IMR-90 (cell line): ENCODE results near the gene CRACDL.

Experiments used
- BHLHE40 ChIP-seq: fragments of 150-350 bp; IDR thresholded peaks from 2 replicates; pipeline ENCODE4 v1.6.1; 2016; ENCODE audit warnings: mild to moderate bottlenecking, low read depth, low read length
- CTCF ChIP-seq: conservative IDR thresholded peaks from 2 replicates; pipeline ENCODE4 v1.5.1; 2012; ENCODE audit warnings: mild to moderate bottlenecking, low read depth, low read length, improper control_type of control experiment
- ELK1 ChIP-seq: fragments of 150-350 bp; IDR thresholded peaks from 2 replicates; pipeline ENCODE4 v1.6.1; 2016; ENCODE audit warnings: low read depth, mild to moderate bottlenecking, low read length, moderate library complexity, borderline replicate concordance
- NFE2L2 ChIP-seq: fragments of 150-350 bp; IDR thresholded peaks from 2 replicates; pipeline ENCODE4 v1.6.1; 2016; ENCODE audit warnings: low read depth, mild to moderate bottlenecking, low read length
- POLR2A ChIP-seq: IDR thresholded peaks from 2 replicates; pipeline ENCODE4 v1.6.1; 2012; ENCODE audit warnings: mild to moderate bottlenecking, low read depth, low read length
- RAD21 ChIP-seq: IDR thresholded peaks from 2 replicates; pipeline ENCODE4 v1.6.1; 2012; ENCODE audit warnings: low read length, improper control_type of control experiment
- RFX5 ChIP-seq: IDR thresholded peaks from 2 replicates; pipeline ENCODE4 v1.8.0; 2012; ENCODE audit warnings: low read depth, mild to moderate bottlenecking, low read length, moderate library complexity
- SMC3 ChIP-seq: fragments of 150-350 bp; IDR thresholded peaks from 2 replicates; pipeline ENCODE4 v1.6.1; 2016; ENCODE audit warnings: low read depth, mild to moderate bottlenecking, antibody characterized with exemption, low read length, moderate library complexity
- USF2 ChIP-seq: fragments of 150-350 bp; IDR thresholded peaks from 2 replicates; pipeline ENCODE4 v1.6.1; 2017; ENCODE audit warnings: mild to moderate bottlenecking, antibody characterized with exemption, low read length, low read depth

GRCh38 chr2:98795891-98796676 lies 139.9 kb downstream of the CRACDL start:
- no peak for TF ChIP-seq CTCF
- no peak for TF ChIP-seq POLR2A
- no peak for TF ChIP-seq SMC3
- no peak for TF ChIP-seq RFX5
- TF ChIP-seq BHLHE40, result no peak
- no peak for TF ChIP-seq USF2
- TF ChIP-seq NFE2L2, result no peak
- no peak for TF ChIP-seq ELK1
- TF ChIP-seq RAD21, result no peak
